ENCODE results near the gene CAPN13.
"Not testable (repeated sequence)": the region's sequence is repeated elsewhere in the genome, so short reads cannot be mapped to it uniquely, and the experiment has no call there.

DNA sequence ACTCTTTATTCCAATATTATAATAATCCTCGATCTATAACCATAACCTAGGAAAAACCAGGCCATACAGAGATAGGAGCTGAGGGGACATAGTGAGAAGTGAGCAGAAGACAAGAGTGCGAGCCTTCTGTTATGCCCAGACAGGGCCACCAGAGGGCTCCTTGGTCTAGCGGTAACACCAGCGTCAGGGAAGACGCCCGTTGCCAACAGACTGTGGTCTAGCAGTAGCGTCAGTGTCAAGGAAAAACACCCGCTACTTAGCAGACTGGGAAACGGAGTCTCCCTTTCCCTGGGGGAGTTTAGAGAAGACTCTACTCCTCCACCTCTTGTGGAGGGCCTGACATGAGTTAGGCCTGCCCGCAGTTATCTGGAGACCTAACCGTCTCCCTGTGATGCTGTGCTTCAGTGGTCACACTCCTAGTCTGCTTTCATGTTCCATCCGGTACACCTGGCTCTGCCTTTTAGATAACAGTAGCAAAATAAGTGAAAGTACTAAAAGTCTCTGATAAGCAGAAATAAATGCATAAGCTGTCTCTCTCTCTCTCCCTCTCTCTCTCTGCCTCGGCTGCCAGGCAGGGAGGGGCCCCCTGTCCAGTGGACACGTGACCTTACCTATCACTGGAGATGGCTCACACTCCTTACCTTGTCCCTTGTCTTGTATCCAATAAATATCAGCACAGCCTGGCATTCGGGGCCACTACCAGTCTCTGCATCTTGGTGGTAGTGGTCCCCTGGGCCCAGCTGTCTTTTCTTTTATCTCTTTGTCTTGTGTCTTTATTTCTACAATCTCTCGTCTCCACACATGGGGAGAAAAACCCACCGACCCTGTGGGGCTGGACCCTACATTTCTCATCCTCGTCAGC is 109.8 kb downstream of the CAPN13 start:
- TF ChIP-seq, protein P1, sequence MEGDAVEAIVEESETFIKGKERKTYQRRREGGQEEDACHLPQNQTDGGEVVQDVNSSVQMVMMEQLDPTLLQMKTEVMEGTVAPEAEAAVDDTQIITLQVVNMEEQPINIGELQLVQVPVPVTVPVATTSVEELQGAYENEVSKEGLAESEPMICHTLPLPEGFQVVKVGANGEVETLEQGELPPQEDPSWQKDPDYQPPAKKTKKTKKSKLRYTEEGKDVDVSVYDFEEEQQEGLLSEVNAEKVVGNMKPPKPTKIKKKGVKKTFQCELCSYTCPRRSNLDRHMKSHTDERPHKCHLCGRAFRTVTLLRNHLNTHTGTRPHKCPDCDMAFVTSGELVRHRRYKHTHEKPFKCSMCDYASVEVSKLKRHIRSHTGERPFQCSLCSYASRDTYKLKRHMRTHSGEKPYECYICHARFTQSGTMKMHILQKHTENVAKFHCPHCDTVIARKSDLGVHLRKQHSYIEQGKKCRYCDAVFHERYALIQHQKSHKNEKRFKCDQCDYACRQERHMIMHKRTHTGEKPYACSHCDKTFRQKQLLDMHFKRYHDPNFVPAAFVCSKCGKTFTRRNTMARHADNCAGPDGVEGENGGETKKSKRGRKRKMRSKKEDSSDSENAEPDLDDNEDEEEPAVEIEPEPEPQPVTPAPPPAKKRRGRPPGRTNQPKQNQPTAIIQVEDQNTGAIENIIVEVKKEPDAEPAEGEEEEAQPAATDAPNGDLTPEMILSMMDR (IDR thresholded peaks at IDR 0.05; ENCODE audit: low read length) = peak; percentile 44
- TF ChIP-seq EZH2 (IDR thresholded peaks at IDR 0.05; ENCODE audit: borderline replicate concordance, low read length) = not testable (repeated sequence)
